ENCODE data around the gene IQGAP2.

DNA sequence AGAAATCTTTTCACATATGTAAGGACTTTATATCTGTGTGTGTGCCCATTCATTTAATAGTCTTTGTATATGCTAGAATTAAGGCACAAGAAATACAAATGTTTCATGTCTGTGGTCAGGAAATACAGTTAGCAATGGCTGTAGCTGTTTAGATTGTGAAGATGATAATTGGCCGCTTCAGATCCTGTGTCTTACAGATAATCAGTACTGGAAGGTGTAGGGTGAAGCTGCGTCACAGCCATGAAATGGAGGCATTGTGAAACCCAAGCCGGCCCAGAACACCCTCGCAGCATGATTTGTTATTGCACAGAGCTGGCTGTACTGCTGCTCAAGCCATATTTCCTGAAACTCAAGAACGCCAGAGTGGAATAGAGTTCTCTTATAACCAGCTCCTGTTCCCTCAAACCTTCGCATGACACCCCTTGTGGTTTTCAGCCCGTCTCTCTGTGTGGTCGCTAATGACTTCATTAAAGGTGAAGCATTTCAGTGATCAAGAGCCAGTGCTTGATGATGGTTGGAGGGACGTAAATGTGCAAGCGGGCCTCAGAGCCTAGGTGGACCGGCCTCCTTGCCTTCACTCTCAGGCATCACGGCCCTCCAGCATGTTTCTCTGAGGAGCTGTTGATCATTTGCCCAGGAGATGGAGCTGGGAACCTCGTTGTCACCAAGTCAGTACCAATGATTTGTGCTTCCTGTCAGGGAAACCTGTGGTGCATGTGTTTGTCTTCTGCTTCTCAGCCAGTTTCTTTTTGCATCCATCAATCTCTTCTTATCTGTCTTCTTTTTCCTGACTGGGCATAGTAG is 140.0 kb downstream of the IQGAP2 start:
- no peak for TF ChIP-seq EZH2 (IDR thresholded peaks at IDR 0.05; ENCODE audit: low read depth)
- TF ChIP-seq, protein P1, sequence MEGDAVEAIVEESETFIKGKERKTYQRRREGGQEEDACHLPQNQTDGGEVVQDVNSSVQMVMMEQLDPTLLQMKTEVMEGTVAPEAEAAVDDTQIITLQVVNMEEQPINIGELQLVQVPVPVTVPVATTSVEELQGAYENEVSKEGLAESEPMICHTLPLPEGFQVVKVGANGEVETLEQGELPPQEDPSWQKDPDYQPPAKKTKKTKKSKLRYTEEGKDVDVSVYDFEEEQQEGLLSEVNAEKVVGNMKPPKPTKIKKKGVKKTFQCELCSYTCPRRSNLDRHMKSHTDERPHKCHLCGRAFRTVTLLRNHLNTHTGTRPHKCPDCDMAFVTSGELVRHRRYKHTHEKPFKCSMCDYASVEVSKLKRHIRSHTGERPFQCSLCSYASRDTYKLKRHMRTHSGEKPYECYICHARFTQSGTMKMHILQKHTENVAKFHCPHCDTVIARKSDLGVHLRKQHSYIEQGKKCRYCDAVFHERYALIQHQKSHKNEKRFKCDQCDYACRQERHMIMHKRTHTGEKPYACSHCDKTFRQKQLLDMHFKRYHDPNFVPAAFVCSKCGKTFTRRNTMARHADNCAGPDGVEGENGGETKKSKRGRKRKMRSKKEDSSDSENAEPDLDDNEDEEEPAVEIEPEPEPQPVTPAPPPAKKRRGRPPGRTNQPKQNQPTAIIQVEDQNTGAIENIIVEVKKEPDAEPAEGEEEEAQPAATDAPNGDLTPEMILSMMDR (conservative IDR thresholded peaks at IDR 0.05) = no peak
